Measurements from ENCODE around the gene ERG. TPM values are rescaled to one million over a fixed set of nuclear protein-coding genes. Genes with fewer than 3 reads are reported as not detected.

The ERG gene
- total RNA-seq, 2 experiments from 2014 or later, result not detected

- no peaks in the 10 kb centered on the region for H3K79me2 ChIP-seq (ENCODE audit: insufficient read depth, low read depth, low read length)
- BruUV-seq (replicated peaks), result no TSS peak
- ChIA-PET CTCF (ENCODE audit: unreplicated experiment) (no interaction called here), POLR2A (no interaction called here)
- H4K20me1 ChIP-seq (ENCODE audit: insufficient read depth, low read length), result no peaks in the 10 kb centered on the region
- H3K27ac ChIP-seq (ENCODE audit: low read depth, low read length, poor library complexity, severe bottlenecking), result no peak overlapping the region
- intact Hi-C loops (cut with micrococcal nuclease; ENCODE audit: unreplicated experiment), result no loop called here
- H3K4me2 ChIP-seq (ENCODE audit: low read length), result no peak overlapping the region
- H3K36me3 ChIP-seq (ENCODE audit: insufficient read depth, low read length), result no peaks in the 10 kb centered on the region
- no peak for DNase-seq (ENCODE audit: low spot score)
- no peak for TF ChIP-seq EZH2phosphoT487 (IDR thresholded peaks at IDR 0.05; ENCODE audit: borderline replicate concordance, low read depth, low read length)
- H3K9me2 ChIP-seq (ENCODE audit: insufficient read depth, low read length), result no peaks in the 10 kb centered on the region
- no peak overlapping the region for H2AFZ ChIP-seq (ENCODE audit: low read length)
- no peaks in the 10 kb centered on the region for H3K9me3 ChIP-seq (ENCODE audit: low read length)
- no peaks in the 10 kb centered on the region for H3K4me1 ChIP-seq (ENCODE audit: insufficient read depth, low read length, poor library complexity, severe bottlenecking)
- no peak overlapping the region for H3K4me3 ChIP-seq (ENCODE audit: low read depth, low read length, poor library complexity, severe bottlenecking)
Observed at GRCh38 chr21:38337793-38338192, 160.5 kb downstream of the ERG start.

GRCh38 chr21:38334866-38335265 is 163.4 kb downstream of the ERG start:
- no TSS peak for BruUV-seq (replicated peaks)
- Histone ChIP-seq H3K79me2 (ENCODE audit: insufficient read depth, low read depth, low read length) (no peaks in the 10 kb centered on the region), H4K20me1 (ENCODE audit: insufficient read depth, low read length) (no peaks in the 10 kb centered on the region), H3K4me3 (ENCODE audit: low read depth, low read length, poor library complexity, severe bottlenecking) (no peak overlapping the region), H3K4me2 (ENCODE audit: low read length) (no peak overlapping the region), H2AFZ (ENCODE audit: low read length) (no peak overlapping the region), H3K27ac (ENCODE audit: low read depth, low read length, poor library complexity, severe bottlenecking) (no peak overlapping the region), H3K9me3 (ENCODE audit: low read length) (no peaks in the 10 kb centered on the region), H3K9me2 (ENCODE audit: insufficient read depth, low read length) (no peaks in the 10 kb centered on the region), H3K4me1 (ENCODE audit: insufficient read depth, low read length, poor library complexity, severe bottlenecking) (no peaks in the 10 kb centered on the region), H3K36me3 (ENCODE audit: insufficient read depth, low read length) (no peaks in the 10 kb centered on the region)
- DNase-seq (ENCODE audit: low spot score), result no peak
- TF ChIP-seq, protein P1, sequence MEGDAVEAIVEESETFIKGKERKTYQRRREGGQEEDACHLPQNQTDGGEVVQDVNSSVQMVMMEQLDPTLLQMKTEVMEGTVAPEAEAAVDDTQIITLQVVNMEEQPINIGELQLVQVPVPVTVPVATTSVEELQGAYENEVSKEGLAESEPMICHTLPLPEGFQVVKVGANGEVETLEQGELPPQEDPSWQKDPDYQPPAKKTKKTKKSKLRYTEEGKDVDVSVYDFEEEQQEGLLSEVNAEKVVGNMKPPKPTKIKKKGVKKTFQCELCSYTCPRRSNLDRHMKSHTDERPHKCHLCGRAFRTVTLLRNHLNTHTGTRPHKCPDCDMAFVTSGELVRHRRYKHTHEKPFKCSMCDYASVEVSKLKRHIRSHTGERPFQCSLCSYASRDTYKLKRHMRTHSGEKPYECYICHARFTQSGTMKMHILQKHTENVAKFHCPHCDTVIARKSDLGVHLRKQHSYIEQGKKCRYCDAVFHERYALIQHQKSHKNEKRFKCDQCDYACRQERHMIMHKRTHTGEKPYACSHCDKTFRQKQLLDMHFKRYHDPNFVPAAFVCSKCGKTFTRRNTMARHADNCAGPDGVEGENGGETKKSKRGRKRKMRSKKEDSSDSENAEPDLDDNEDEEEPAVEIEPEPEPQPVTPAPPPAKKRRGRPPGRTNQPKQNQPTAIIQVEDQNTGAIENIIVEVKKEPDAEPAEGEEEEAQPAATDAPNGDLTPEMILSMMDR (conservative IDR thresholded peaks at IDR 0.05; ENCODE audit: low read length), result no peak
- no peak for TF ChIP-seq EZH2phosphoT487 (IDR thresholded peaks at IDR 0.05; ENCODE audit: borderline replicate concordance, low read depth, low read length)
- ChIA-PET CTCF (ENCODE audit: unreplicated experiment) (no interaction called here), POLR2A (interaction anchor here (0.8 kb wide), 1 partner anchor 61 kb away, joined by 3 read pairs; no protein-coding TSS in a partner anchor)
- intact Hi-C loops (cut with micrococcal nuclease; ENCODE audit: unreplicated experiment), result no loop called here

GRCh38 chr21:38333301-38334272 is 164.7 kb downstream of the ERG start:
- ChIA-PET CTCF (ENCODE audit: unreplicated experiment) (no interaction called here), POLR2A (no interaction called here)
- H3K9me3 ChIP-seq (ENCODE audit: low read length), result no peaks in the 10 kb centered on the region
- H3K27ac ChIP-seq (ENCODE audit: low read depth, low read length, poor library complexity, severe bottlenecking), result no peak overlapping the region
- H3K79me2 ChIP-seq (ENCODE audit: insufficient read depth, low read depth, low read length), result no peaks in the 10 kb centered on the region
- no peaks in the 10 kb centered on the region for H4K20me1 ChIP-seq (ENCODE audit: insufficient read depth, low read length)
- H2AFZ ChIP-seq (ENCODE audit: low read length), result no peak overlapping the region
- intact Hi-C loops (cut with micrococcal nuclease; ENCODE audit: unreplicated experiment), result no loop called here
- no peak for DNase-seq (ENCODE audit: low spot score)
- no peak overlapping the region for H3K4me2 ChIP-seq (ENCODE audit: low read length)
- H3K4me1 ChIP-seq (ENCODE audit: insufficient read depth, low read length, poor library complexity, severe bottlenecking), result no peaks in the 10 kb centered on the region
- H3K4me3 ChIP-seq (ENCODE audit: low read depth, low read length, poor library complexity, severe bottlenecking), result no peak overlapping the region
- H3K36me3 ChIP-seq (ENCODE audit: insufficient read depth, low read length), result no peaks in the 10 kb centered on the region
- TF ChIP-seq, protein P1 (conservative IDR thresholded peaks at IDR 0.05; ENCODE audit: low read length), result no peak
- no TSS peak for BruUV-seq (replicated peaks)
- no peaks in the 10 kb centered on the region for H3K9me2 ChIP-seq (ENCODE audit: insufficient read depth, low read length)

Measured in OCI-LY7 (cell line).